Adrenal gland (tissue), 12 donors: ENCODE data around the gene AOC2. TPM values are rescaled to one million over a fixed set of nuclear protein-coding genes. Genes with fewer than 3 reads are reported as not detected.

Experiments used
- DNase-seq, 7 donors: peaks; one replicate each; pipeline ENCODE4 v3.0.0-alpha.2; 2019 to 2020
- H3K27ac ChIP-seq, 5 donors: fragments of 200-600 bp; sonication (generic) in 4 of 5; 1 replicate in 3 of 5; 2 replicates in 2 of 5; pipeline versions ENCODE4 v1.5.1 to v1.8.0; 2016 to 2020; ENCODE audit warnings: mild to moderate bottlenecking in 1 of 5
- H3K27me3 ChIP-seq: fragments of 200-600 bp; 2 replicates; pipeline ENCODE4 v1.8.0; 2021
- H3K36me3 ChIP-seq, 2 donors: fragments of 200-600 bp; replicated peaks in 1 of 2; 1 replicate in 1 of 2; 2 replicates in 1 of 2; pipeline versions ENCODE4 v1.5.1 to v1.8.0; 2018 to 2022
- H3K4me1 ChIP-seq, 2 donors: fragments of 200-600 bp; replicated peaks in 1 of 2; 1 replicate in 1 of 2; 2 replicates in 1 of 2; pipeline versions ENCODE4 v1.5.1 to v1.8.0; 2018 to 2021
- H3K4me3 ChIP-seq, 4 donors: fragments of 200-600 bp; sonication (generic) in 3 of 4; one replicate each; pipeline ENCODE4 v1.5.1; 2016 to 2018
- H3K9me3 ChIP-seq, 3 donors: fragments of 200-600 bp; sonication (generic) in 1 of 3; replicated peaks in 1 of 3; 1 replicate in 2 of 3; 2 replicates in 1 of 3; pipeline versions ENCODE4 v1.5.1 to v1.8.0; 2016 to 2021
- CTCF ChIP-seq, 6 experiments: fragments of 450-650 bp in 4 of 6; fragments of 200-600 bp in 2 of 6; sonication (generic) in 1 of 6; IDR thresholded peaks; 1 replicate in 5 of 6; 2 replicates in 1 of 6; pipeline versions ENCODE4 v1.5.1 to v1.8.0; 2016 to 2021; ENCODE audit warnings: antibody characterized with exemption in 6 of 6, mild to moderate bottlenecking in 2 of 6, moderate library complexity in 1 of 6
- POLR2A ChIP-seq, 2 donors: fragments of 450-650 bp; IDR thresholded peaks; one replicate each; pipeline ENCODE4 v1.6.1; 2017; ENCODE audit warnings: antibody characterized with exemption in 2 of 2, mild to moderate bottlenecking in 2 of 2, moderate library complexity in 1 of 2
- WGBS, 4 donors: extraction: QIAGEN DNeasy Blood & Tissue Kit in 2 of 4; methylation state at CpG; one replicate each; pipeline versions ENCODE4 v1.1.5 to v1.1.7; 2013 to 2017; 5-methylcytosine and 5-hydroxymethylcytosine counted together
- intact Hi-C, 2 donors: fragments of 100-400 bp; cut with DNase I; formaldehyde crosslinking; loops; one replicate each; pipeline versions ENCODE4 v1.14.1 to v1.15.0; 2022 to 2023
- polyA plus RNA-seq, 3 donors: library from polyadenylated mRNA; stranded (reverse); fragments of 200-250 nt in 2 of 3; fragments of 350-450 nt in 1 of 3; fragmentation: Illumina TruSeq in 1 of 3; extraction: RNeasy Lipid Tissue Mini Kit (QIAGEN cat#74804) in 1 of 3; gene quantifications; one replicate each; pipeline ENCODE4 v1.2.3, GENCODE V29; 2013 to 2014
- total RNA-seq, 9 donors: library from RNA; depleted of rRNA in 4 of 9; stranded (reverse); fragments of >200 nt in 4 of 9; fragments of 120-200 nt in 1 of 9; fragmentation: NEBNext Ultra II Directional in 1 of 9; extraction: Animal tissue kit (Norgen Biotek cat#: 25700) in 1 of 9; gene quantifications; one replicate each; pipeline versions ENCODE4 v1.1.0 to v1.2.4, GENCODE V29; 2013 to 2023
- donor health status: healthy with polysubstance abuse.
- donor health status: Bipolar disorder and iron deficiency.
- donor health status: DM: yes; HTN: yes; CAD: no.
- donor health status: DM: no; HTN: no; CAD: no.
- donor health status: DM: no; HTN: no; CAD: no.
- donor health status: DM: yes; HTN: yes; CAD: no.

Gene AOC2
- total and polyA plus RNA-seq, 12 donors: 0.60 to 2.2 (median 1.4) TPM

- Histone ChIP-seq H3K27me3 (no peaks in the 10 kb centered on the region), H3K27ac (no peak overlapping the region), H3K4me3 (no peak overlapping the region), H3K4me1 (no peaks in the 10 kb centered on the region), H3K9me3 (no peaks in the 10 kb centered on the region), H3K36me3 (no peaks in the 10 kb centered on the region)
- intact Hi-C loops: no loop called here
- TF ChIP-seq POLR2A (IDR thresholded peaks at IDR 0.05) (no peak), CTCF (IDR thresholded peaks at IDR 0.05) (no peak)
- 90 to 96% (median 93%) methylated on average over 10 of the region's 10 CpGs for WGBS, 4 donors
- DNase-seq: no peak
Measured at GRCh38 chr17:42877037-42877436, 32.7 kb downstream of the AOC2 start.

GRCh38 chr17:42878123-42878880 is 33.9 kb downstream of the AOC2 start:
- TF ChIP-seq POLR2A (IDR thresholded peaks at IDR 0.05) (no peak), CTCF (IDR thresholded peaks at IDR 0.05) (no peak)
- H3K4me1 ChIP-seq: no peaks in the 10 kb centered on the region

GRCh38 chr17:42878924-42879595 is 34.7 kb downstream of the AOC2 start:
- Histone ChIP-seq H3K27ac (no peak overlapping the region), H3K36me3 (no peaks in the 10 kb centered on the region), H3K27me3 (no peaks in the 10 kb centered on the region), H3K9me3 (no peaks in the 10 kb centered on the region), H3K4me1 (no peaks in the 10 kb centered on the region), H3K4me3 (no peak overlapping the region)
- TF ChIP-seq POLR2A (IDR thresholded peaks at IDR 0.05) (no peak), CTCF (IDR thresholded peaks at IDR 0.05) (no peak)
- intact Hi-C loops: no loop called here
- 78 to 86% (median 82%) methylated on average over 6 to 8 of the region's 8 CpGs for WGBS, 4 donors
- no peak for DNase-seq

More at GRCh38 chr17:42878123-42878880, 33.9 kb downstream of the AOC2 start:
- Histone ChIP-seq H3K27me3 (no peaks in the 10 kb centered on the region), H3K36me3 (no peaks in the 10 kb centered on the region), H3K27ac (no peak overlapping the region), H3K9me3 (no peaks in the 10 kb centered on the region), H3K4me3 (no peak overlapping the region)
- no peak for DNase-seq
- WGBS, 4 donors: 32 to 60% (median 48%) methylated on average over 12 to 13 of the region's 13 CpGs
- intact Hi-C loops: no loop called here

- 56 to 77% (median 61%) methylated on average over 1 to 6 of the region's 6 CpGs for WGBS, 4 donors
- Histone ChIP-seq H3K4me1 (no peaks in the 10 kb centered on the region), H3K36me3 (no peaks in the 10 kb centered on the region), H3K9me3 (no peaks in the 10 kb centered on the region), H3K27ac (no peak overlapping the region), H3K4me3 (no peak overlapping the region), H3K27me3 (no peaks in the 10 kb centered on the region)
- TF ChIP-seq POLR2A (IDR thresholded peaks at IDR 0.05) (no peak), CTCF (IDR thresholded peaks at IDR 0.05) (no peak)
- DNase-seq: no peak
- intact Hi-C loops: no loop called here
Measured at GRCh38 chr17:42879596-42879985, 35.2 kb downstream of the AOC2 start.
